Cardiac muscle cell (in vitro differentiated cells and primary cell): ENCODE measurements around the gene SIX4. TPM values are rescaled to one million over a fixed set of nuclear protein-coding genes. Genes with fewer than 3 reads are reported as not detected.

Experiments used
- DNase-seq, 2 donors: peaks; one replicate each; pipeline versions ENCODE4 v3.0.0 to v3.0.0-alpha.2; 2010 to 2017; ENCODE audit warnings: low read depth in 1 of 2, low spot score in 1 of 2
- H3K27ac ChIP-seq: fragments of 200-600 bp; sonication (generic); 2 replicates; pipeline ENCODE4 v1.5.1; 2016
- H3K27me3 ChIP-seq: fragments of 200-600 bp; sonication (generic); 2 replicates; pipeline ENCODE4 v1.6.0; 2016; ENCODE audit warnings: control low read depth
- H3K36me3 ChIP-seq: fragments of 200-600 bp; sonication (generic); 2 replicates; pipeline ENCODE4 v1.5.1; 2016; ENCODE audit warnings: control low read depth
- H3K4me1 ChIP-seq: fragments of 200-600 bp; sonication (generic); 2 replicates; pipeline ENCODE4 v1.8.1; 2017; ENCODE audit warnings: low read depth, mild to moderate bottlenecking, mixed run types
- H3K4me3 ChIP-seq: fragments of 200-600 bp; sonication (generic); 2 replicates; pipeline ENCODE4 v1.5.1; 2016; ENCODE audit warnings: mild to moderate bottlenecking
- H3K9me3 ChIP-seq: fragments of 200-600 bp; sonication (generic); 2 replicates; pipeline ENCODE4 v1.5.1; 2017; ENCODE audit warnings: low read depth, mild to moderate bottlenecking, control low read depth
- polyA plus RNA-seq: library from polyadenylated mRNA; unstranded; fragments of >200 nt; fragmentation: Nextera tagmentation; extraction: Ambion mirVana; gene quantifications from 2 replicates; pipeline ENCODE4 v1.2.1, GENCODE V29; 2016
- total RNA-seq: library from RNA; depleted of rRNA; stranded (reverse); fragments of >200 nt; gene quantifications from 2 replicates; pipeline ENCODE4 v1.2.3, GENCODE V29; 2016
- TF ChIP-seq, protein P1 (sequence below): IDR thresholded peaks from 2 replicates; pipeline ENCODE4 v1.5.1; 2012; ENCODE audit warnings: low read depth, mild to moderate bottlenecking, low read length

The SIX4 gene
- total and polyA plus RNA-seq, 2 experiments from 2014 or later, result 3.4 to 25.0 TPM

DNA sequence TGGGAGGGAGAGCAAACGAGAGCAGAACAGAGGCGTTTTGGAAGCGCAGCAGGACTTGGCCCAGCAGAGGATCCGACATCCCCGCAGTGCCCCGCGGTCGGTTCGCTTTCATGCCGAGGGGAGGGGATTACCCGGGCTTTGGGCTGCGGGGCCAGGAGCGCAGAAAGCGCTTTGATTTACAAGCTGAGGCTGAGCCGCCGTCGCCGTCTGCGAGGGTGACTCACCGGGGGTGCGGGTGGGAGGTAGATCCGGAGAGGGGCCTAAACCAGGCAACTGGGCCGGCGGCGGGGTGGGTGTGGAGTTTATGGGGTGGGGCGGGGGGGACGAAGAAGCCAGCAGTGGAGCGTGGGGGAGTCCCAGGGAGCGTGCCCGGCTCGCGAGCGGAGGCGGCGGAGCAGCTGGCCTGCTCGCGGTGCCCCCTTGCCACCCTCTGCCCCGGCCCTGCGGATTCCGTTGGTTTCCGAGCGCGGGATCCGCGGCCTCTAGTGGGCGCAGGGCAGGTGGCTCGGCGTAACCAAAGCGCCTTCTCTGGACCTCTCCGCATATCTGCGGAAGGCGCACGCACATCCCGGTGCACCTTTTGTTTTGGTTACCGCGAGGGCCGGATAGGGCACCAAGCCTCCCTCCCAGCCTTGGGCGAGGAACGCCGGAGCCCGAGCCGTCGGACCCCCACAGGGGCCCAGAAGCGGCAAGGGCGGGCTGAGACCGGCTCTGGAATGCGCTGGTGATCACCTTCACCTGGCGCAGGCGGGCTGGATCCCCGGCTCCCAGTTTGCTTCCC, 2.6 kb downstream of the SIX4 start:
- TF ChIP-seq, protein P1, sequence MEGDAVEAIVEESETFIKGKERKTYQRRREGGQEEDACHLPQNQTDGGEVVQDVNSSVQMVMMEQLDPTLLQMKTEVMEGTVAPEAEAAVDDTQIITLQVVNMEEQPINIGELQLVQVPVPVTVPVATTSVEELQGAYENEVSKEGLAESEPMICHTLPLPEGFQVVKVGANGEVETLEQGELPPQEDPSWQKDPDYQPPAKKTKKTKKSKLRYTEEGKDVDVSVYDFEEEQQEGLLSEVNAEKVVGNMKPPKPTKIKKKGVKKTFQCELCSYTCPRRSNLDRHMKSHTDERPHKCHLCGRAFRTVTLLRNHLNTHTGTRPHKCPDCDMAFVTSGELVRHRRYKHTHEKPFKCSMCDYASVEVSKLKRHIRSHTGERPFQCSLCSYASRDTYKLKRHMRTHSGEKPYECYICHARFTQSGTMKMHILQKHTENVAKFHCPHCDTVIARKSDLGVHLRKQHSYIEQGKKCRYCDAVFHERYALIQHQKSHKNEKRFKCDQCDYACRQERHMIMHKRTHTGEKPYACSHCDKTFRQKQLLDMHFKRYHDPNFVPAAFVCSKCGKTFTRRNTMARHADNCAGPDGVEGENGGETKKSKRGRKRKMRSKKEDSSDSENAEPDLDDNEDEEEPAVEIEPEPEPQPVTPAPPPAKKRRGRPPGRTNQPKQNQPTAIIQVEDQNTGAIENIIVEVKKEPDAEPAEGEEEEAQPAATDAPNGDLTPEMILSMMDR, result peak; percentile 47
- H3K4me3 ChIP-seq, result peak overlapping the region; percentile 93
- DNase-seq, result peak; percentile 44 to 61
- peaks cover 23% of the 10 kb centered on the region for H3K36me3 ChIP-seq
- peak overlapping the region; percentile 82 for H3K27ac ChIP-seq
- H3K4me1 ChIP-seq, result peaks cover 16% of the 10 kb centered on the region
- no peaks in the 10 kb centered on the region for H3K27me3 ChIP-seq
- H3K9me3 ChIP-seq, result no peaks in the 10 kb centered on the region

DNA sequence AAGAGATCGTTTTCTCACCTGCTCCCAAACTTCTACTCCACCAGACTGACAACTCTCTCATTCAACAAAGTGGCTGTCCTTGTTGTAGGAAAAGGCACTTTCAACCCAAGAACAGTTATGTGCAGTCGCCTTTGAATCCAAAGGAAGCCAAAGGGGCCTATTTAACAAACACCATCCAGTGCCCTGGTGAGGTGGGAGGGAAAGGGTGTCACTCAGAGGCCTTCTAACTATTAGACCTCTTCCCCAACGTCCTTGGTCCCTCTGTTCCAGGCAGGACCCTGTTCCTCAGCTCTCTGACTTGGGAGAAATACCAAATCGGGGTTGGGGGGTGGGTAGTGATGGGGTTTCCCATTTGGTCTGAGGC, 3.2 kb downstream of the SIX4 start:
- Histone ChIP-seq H3K9me3 (no peaks in the 10 kb centered on the region), H3K4me1 (peaks cover 16% of the 10 kb centered on the region), H3K36me3 (peaks cover 23% of the 10 kb centered on the region), H3K27ac (no peak overlapping the region), H3K4me3 (peak overlapping the region; percentile 93), H3K27me3 (no peaks in the 10 kb centered on the region)
- TF ChIP-seq, protein P1, result no peak
- DNase-seq, result no peak

DNA sequence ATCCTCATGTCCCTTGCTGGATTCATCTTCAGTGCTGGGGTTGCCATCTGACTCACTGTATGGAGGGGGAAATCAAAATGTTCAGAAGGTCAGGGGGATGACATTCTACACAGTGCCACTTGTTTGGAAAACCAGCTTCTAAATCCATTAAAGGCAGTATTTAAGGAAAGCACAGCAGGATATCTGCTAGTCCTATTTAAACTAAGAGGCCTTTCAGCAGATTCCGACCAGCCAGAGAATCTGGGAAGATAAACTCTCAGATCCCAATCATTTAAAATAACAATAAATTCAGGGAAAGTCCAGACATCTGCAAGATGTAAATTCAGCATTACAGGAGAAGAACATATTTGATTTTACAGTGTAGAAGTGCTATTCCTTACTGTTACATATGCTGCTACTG, 3.8 kb downstream of the SIX4 start:
- DNase-seq, result no peak
- peaks cover 23% of the 10 kb centered on the region for H3K36me3 ChIP-seq
- no peaks in the 10 kb centered on the region for H3K27me3 ChIP-seq
- TF ChIP-seq, protein P1, result no peak
- H3K4me1 ChIP-seq, result peaks cover 16% of the 10 kb centered on the region
- H3K4me3 ChIP-seq, result no peak overlapping the region
- H3K9me3 ChIP-seq, result no peaks in the 10 kb centered on the region
- no peak overlapping the region for H3K27ac ChIP-seq

DNA sequence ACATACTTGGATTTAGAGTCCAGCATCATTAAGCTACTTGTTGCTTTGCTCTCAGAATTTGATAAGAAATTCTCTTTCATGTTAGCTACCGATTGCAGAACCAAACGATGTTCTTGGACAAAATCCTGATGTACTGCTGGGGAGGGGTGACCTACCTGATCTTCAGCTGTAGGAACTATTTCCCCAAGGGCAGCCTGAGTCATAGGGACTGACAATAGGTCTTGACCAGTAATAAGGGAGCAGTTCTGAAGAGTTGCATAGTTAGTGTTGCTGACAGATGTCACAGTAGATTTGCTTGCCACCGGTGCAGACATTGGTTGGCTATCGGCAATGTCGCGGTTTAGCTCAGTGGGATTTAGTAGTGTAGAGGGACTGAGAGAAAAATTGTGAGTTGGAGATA, 10.6 kb downstream of the SIX4 start:
- Histone ChIP-seq H3K4me1 (no peaks in the 10 kb centered on the region), H3K36me3 (peaks cover 21% of the 10 kb centered on the region), H3K9me3 (no peaks in the 10 kb centered on the region), H3K27ac (no peak overlapping the region), H3K4me3 (no peak overlapping the region), H3K27me3 (no peaks in the 10 kb centered on the region)
- DNase-seq, result no peak
- TF ChIP-seq, protein P1, result no peak

DNA sequence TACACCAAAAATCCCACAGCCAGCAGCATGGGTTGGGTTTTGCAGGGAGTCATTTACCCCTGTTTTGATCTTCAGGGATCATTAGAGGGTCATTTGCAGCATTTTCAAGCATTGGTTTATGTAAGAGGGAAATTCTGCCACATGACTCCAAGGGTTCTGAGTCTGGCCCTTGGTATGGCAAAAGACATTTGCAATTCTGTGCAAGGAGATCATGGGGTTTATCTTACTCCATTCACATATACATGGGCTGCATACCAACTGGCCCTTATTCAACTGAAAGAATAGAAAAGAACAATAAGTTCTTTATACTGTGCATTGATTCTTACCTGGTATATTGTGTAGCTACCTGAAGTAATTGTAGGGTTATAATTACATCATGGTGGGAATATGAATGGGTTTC, 13.7 kb downstream of the SIX4 start:
- TF ChIP-seq, protein P1, result no peak
- H3K4me3 ChIP-seq, result no peak overlapping the region
- H3K4me1 ChIP-seq, result no peaks in the 10 kb centered on the region
- no peak for DNase-seq
- H3K36me3 ChIP-seq, result peaks cover 10% of the 10 kb centered on the region
- H3K27me3 ChIP-seq, result no peaks in the 10 kb centered on the region
- H3K27ac ChIP-seq, result no peak overlapping the region
- no peaks in the 10 kb centered on the region for H3K9me3 ChIP-seq
